ENCODE data around the gene CTCF. TPM values are rescaled to one million over a fixed set of nuclear protein-coding genes. Genes with fewer than 3 reads are reported as not detected.

The CTCF gene
- total RNA-seq, 1 donor from 2014 or later = 44.0 TPM

GRCh38 chr16:67571464-67571863 is 9.1 kb downstream of the CTCF start:
- no peak for DNase-seq (ENCODE audit: low spot score)
- ATAC-seq = no peak
- intact Hi-C loops (cut with DNase I) = no loop called here

DNA sequence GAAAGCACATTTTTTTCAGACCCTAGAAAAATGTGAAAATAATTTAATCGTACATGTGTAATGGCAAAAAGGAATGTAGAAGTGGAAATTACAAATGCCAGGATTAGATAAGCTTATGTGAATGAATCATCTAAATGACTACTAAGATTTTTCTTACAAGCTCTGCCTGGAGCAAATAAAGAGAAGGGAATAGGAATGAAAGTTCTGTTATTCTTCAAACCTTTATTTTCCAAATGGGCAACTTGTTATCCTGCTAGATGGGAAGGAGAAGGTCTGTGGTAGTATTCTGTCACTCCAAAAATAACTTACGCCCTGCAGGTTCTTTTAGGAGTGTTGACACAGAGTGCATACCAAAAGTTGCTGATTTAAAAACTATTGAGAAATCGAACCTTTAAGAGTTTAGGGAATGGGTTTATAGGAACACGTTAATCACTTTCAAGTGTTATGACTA is 9.7 kb downstream of the CTCF start:
- no peak for DNase-seq (ENCODE audit: low spot score)
- no peak for ATAC-seq
- intact Hi-C loops (cut with DNase I) = no loop called here

DNA sequence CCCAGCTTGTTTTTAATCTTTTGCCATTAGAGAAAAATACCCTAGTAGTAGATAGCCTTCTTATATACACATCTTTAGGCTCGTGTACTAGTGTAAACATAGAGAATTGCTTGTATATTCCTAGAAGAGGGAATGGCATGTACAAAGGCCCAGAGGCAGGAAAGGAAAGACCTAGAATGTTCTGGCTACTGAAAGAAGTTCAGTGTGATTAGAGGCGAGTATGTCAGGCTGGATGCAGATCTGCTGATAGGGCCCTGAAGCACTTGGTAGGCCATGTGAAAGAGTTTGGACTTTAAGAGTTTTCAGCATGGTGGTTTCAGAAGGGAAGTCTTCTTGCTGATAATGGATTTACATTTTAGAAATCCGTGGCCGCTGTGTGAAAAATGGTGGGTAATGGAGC is 17.4 kb downstream of the CTCF start:
- DNase-seq (ENCODE audit: low spot score) = no peak
- intact Hi-C loops (cut with DNase I) = no loop called here
- no peak for ATAC-seq

DNA sequence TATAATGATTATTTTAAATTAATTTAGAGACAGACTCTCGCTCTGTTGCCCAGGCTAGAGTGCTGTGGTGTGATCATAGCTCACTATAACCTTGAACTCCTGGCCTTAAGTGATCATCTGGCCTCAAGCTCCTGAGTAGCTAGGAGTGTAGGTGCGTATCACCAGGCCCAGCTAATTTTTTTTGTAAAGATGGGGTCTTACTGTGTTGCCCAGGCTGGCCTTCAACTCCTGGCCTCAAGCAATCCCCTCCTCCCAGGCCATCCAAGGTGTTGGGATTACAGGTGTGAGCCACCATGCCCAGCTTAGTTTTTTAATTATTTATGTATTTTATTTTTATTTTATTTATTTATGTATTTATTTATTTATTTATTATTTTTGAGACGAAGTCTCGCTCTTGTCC is 17.9 kb downstream of the CTCF start:
- ATAC-seq (no peak), DNase-seq (ENCODE audit: low spot score) (peak; percentile 6)
- intact Hi-C loops (cut with DNase I) = no loop called here

DNA sequence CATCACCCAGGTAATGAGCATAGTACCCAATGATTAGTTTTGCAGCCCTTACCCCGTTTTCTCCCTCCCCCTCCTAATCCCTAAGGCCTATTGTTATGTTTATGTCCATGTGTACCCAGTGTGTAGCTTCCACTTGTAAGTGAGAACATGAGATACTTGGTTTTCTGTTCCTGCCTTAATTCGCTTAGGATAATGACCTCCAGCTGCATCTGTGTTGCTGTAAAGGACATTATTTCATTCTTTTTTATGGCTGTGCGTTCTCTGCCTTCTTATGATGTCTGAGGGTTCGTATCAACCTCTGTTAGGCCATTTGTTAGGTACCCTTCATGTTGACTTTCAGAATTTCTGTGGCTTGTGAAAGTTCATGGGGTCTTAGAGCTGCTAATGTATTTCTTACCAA is 31.0 kb downstream of the CTCF start:
- DNase-seq (ENCODE audit: low spot score) (no peak), ATAC-seq (no peak)
- intact Hi-C loops (cut with DNase I) = no loop called here

- no peak for DNase-seq (ENCODE audit: low spot score)
- intact Hi-C loops (cut with DNase I) = no loop called here
- ATAC-seq = no peak
These were observed 31.4 kb downstream of the CTCF start for GRCh38 chr16:67593701-67594100.

GRCh38 chr16:67594256-67594915 is 32.1 kb downstream of the CTCF start:
- intact Hi-C loops (cut with DNase I) = no loop called here
- no peak for DNase-seq (ENCODE audit: low spot score)
- no peak for ATAC-seq

DNA sequence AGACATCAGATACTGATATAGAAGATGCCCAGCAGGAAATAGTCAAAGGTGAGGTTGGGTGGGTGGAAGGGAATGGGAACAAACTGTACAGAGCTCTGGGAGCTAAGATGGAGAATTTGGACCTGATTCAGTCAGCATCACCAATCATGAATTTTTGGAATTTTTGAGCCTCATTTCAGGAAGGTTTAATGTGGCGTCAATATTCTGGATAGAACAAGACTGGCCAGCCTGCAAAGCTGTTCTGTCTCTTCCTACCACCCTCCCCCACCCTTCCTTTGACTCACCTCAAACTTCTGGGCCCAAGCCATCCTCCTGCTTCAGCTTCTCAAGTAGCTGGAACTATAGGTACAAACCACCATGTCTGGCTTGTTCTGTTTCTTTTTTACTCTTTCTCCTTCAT is 32.6 kb downstream of the CTCF start:
- ATAC-seq (no peak), DNase-seq (ENCODE audit: low spot score) (no peak)
- intact Hi-C loops (cut with DNase I) = no loop called here

GRCh38 chr16:67598527-67598926 is 36.2 kb downstream of the CTCF start:
- ATAC-seq = no peak
- intact Hi-C loops (cut with DNase I) = no loop called here
- DNase-seq (ENCODE audit: low spot score) = peak; percentile 0

DNA sequence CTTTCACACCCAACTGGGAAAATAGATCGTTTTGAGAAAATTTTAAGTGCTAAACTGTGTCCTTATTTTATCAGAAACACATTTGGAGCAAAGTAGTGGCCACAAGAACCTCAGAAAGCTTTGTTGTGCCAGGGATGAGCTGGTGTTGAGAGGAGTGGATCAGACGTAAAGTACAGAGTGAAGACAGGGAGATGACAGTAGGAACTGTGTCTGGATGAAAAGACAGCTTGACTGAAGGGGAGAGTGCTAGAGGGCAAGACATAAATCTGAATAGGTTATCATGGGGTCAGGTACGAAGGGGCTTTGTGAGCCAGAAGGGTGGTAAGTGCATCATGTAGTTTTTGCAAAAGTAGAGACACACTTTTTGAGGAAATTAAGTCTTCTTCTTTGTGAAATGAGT is 43.3 kb downstream of the CTCF start:
- intact Hi-C loops (cut with DNase I) = no loop called here
- ATAC-seq (no peak), DNase-seq (ENCODE audit: low spot score) (no peak)

DNA sequence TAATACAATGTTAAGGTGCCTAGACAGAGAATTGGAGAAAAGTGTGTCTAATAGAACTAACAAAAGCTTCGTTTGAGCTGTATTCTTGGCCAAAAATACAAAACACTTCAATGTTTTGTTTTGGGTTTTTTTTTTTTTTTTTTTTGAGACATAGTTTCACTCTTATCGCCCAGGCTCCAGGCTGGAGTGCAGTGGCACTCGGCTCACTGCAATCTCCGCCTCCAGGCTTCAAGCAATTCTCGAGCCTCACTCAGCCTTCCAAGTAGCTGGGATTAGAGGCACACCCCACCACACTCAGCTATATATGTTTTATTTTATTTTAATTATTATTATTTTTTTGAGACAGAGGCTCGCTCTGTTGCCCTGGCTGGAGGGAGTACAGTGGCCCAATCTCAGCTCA is 44.3 kb downstream of the CTCF start:
- ATAC-seq (no peak), DNase-seq (ENCODE audit: low spot score) (no peak)
- intact Hi-C loops (cut with DNase I) = no loop called here

GRCh38 chr16:67608364-67608763 is 46.0 kb downstream of the CTCF start:
- DNase-seq (ENCODE audit: low spot score) = no peak
- intact Hi-C loops (cut with DNase I) = no loop called here
- ATAC-seq = no peak

GRCh38 chr16:67613808-67614207 is 51.5 kb downstream of the CTCF start:
- ATAC-seq (no peak), DNase-seq (ENCODE audit: low spot score) (no peak)
- intact Hi-C loops (cut with DNase I) = no loop called here

GRCh38 chr16:67628216-67628615 is 65.9 kb downstream of the CTCF start:
- DNase-seq (ENCODE audit: low spot score) (no peak), ATAC-seq (no peak)
- intact Hi-C loops (cut with DNase I) = no loop called here

- DNase-seq (ENCODE audit: low spot score) (no peak), ATAC-seq (no peak)
- intact Hi-C loops (cut with DNase I) = no loop called here
These were observed 70.3 kb downstream of the CTCF start for GRCh38 chr16:67632415-67633172.

- DNase-seq (ENCODE audit: low spot score) (no peak), ATAC-seq (no peak)
- intact Hi-C loops (cut with DNase I) = no loop called here
These were observed 74.4 kb downstream of the CTCF start for GRCh38 chr16:67636713-67637112.

DNA sequence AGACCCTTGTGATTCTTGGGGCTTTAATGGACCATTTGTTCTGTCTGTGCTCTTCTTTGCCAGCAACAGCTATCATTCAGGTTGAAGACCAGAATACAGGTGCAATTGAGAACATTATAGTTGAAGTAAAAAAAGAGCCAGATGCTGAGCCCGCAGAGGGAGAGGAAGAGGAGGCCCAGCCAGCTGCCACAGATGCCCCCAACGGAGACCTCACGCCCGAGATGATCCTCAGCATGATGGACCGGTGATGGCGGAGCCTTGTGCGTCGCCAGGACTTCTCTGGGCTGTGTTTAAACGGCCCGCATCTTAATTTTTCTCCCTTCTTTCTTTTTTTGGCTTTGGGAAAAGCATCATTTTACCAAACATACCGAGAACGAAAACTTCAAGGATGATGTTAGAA is 75.3 kb downstream of the CTCF start:
- intact Hi-C loops (cut with DNase I) = no loop called here
- ATAC-seq = no peak
- DNase-seq (ENCODE audit: low spot score) = no peak

GRCh38 chr16:67641779-67642708 is 79.7 kb downstream of the CTCF start:
- intact Hi-C loops (cut with DNase I) = no loop called here
- DNase-seq (ENCODE audit: low spot score) (no peak), ATAC-seq (peak; percentile 27)

DNA sequence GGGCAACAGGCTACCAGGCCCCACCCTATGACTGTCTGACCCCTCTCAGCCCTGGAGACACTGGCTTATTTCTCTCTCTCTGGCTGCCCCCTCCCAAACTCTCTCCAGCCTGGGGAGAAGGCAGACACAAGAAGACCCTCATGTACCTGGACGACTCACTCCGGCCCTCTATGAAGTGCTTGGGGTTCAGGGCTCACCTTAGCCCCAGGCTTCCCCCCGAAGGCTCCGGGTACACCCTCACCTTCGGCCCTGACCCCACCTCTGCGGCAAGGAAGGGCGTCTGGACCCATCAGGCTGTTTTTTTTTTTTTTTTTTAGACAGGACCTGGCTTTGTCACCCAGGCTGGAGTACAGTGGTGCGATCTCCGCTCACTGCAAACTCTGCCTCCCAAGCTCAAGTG is 81.7 kb downstream of the CTCF start:
- intact Hi-C loops (cut with DNase I) = no loop called here
- DNase-seq (ENCODE audit: low spot score) = no peak
- ATAC-seq = no peak
